ENCODE data around the gene PSMB9. TPM values are rescaled to one million over a fixed set of nuclear protein-coding genes. Genes with fewer than 3 reads are reported as not detected.

The PSMB9 gene

DNA sequence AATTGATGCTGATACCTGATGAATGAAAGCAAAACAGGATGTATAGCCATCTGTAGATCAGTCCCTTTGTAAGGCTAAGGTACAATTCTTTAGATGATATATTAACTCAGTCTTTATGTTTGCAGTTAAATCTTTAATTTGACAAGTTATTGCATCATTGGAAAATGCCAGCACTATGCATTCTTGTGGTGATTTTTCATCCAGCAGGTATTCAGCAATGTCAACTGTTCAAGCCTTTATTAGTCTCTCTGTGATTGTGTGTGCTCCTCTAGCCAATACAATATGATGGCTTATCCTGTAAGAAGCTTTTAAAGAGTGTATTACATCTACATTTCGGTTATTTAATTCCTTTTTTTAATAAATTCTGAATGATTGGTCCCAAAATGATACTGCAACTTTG lies 52.5 kb downstream of the PSMB9 start:
- no CpG with 5 or more reads among the region's 1 CpG for WGBS (ENCODE audit: extremely low coverage, insufficient coverage, low lambda C conversion rate)
- H3K18ac ChIP-seq (ENCODE audit: low read length), result no peak overlapping the region

DNA sequence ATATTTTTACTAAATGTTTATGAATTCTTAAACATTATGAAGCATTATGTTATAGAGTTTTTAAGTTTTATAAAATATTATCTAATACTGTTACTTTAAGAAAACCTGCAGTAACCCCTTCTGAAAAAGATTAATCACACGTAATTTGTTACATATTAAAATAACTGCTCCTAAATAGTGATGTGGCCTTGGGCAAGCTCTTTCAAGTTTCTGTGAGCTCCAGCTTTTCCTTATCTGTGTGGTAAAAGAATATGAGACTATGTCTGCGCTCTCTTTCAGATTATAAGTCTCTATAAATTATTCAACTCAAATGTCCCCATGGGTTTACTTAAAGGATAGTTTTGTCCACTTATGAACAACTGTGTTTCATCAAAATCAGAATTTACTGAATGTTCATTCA lies 54.9 kb downstream of the PSMB9 start:
- no peak overlapping the region for H3K56ac ChIP-seq (ENCODE audit: low read length)
- WGBS (ENCODE audit: extremely low coverage, insufficient coverage, low lambda C conversion rate), result no CpG with 5 or more reads among the region's 2 CpGs
- H3K27ac ChIP-seq (ENCODE audit: low read depth, low read length), result no peak overlapping the region
- H3K4ac ChIP-seq (ENCODE audit: low read depth, low read length), result no peak overlapping the region
- H3K36me3 ChIP-seq (ENCODE audit: control insufficient read depth, insufficient read depth, low read length), result no peaks in the 10 kb centered on the region
- H3K4me2 ChIP-seq (ENCODE audit: low read length), result no peak overlapping the region
- H3K23ac ChIP-seq (ENCODE audit: low read length), result no peak overlapping the region
- no peaks in the 10 kb centered on the region for H3K27me3 ChIP-seq (ENCODE audit: insufficient read depth, low read length, poor library complexity)
- no peak overlapping the region for H2BK15ac ChIP-seq (replicated peaks; ENCODE audit: low read depth)
- no peaks in the 10 kb centered on the region for H3K79me1 ChIP-seq (ENCODE audit: low read length)
- H3K79me2 ChIP-seq (ENCODE audit: control insufficient read depth, insufficient read depth, low read length), result no peaks in the 10 kb centered on the region
- no peak overlapping the region for H4K5ac ChIP-seq (ENCODE audit: low read length)
- H3K9ac ChIP-seq (ENCODE audit: low read length), result no peak overlapping the region
- no peak for DNase-seq
- no peak overlapping the region for H2BK5ac ChIP-seq (ENCODE audit: low read length)
- H2AK5ac ChIP-seq (ENCODE audit: low read length), result no peak overlapping the region
- H2BK120ac ChIP-seq (ENCODE audit: low read depth, low read length), result no peak overlapping the region
- no peak overlapping the region for H3K4me3 ChIP-seq (ENCODE audit: low read length)
- H3K18ac ChIP-seq (ENCODE audit: low read length), result no peak overlapping the region
- H4K8ac ChIP-seq (ENCODE audit: low read depth, low read length), result no peak overlapping the region
- H3K4me1 ChIP-seq (ENCODE audit: control insufficient read depth, low read depth, low read length), result no peaks in the 10 kb centered on the region

More for the DNA sequence above, 52.5 kb downstream of the PSMB9 start:
- H3K4ac ChIP-seq (ENCODE audit: low read depth, low read length), result no peak overlapping the region
- H3K4me1 ChIP-seq (ENCODE audit: control insufficient read depth, low read depth, low read length), result no peaks in the 10 kb centered on the region
- H3K23ac ChIP-seq (ENCODE audit: low read length), result no peak overlapping the region
- no peak overlapping the region for H3K27ac ChIP-seq (ENCODE audit: low read depth, low read length)
- no peak overlapping the region for H3K4me3 ChIP-seq (ENCODE audit: low read length)
- H2BK5ac ChIP-seq (ENCODE audit: low read length), result no peak overlapping the region
- H3K56ac ChIP-seq (ENCODE audit: low read length), result no peak overlapping the region
- no peaks in the 10 kb centered on the region for H3K79me1 ChIP-seq (ENCODE audit: low read length)
- no peak overlapping the region for H3K9ac ChIP-seq (ENCODE audit: low read length)
- H2BK120ac ChIP-seq (ENCODE audit: low read depth, low read length), result no peak overlapping the region
- H3K27me3 ChIP-seq (ENCODE audit: insufficient read depth, low read length, poor library complexity), result no peaks in the 10 kb centered on the region
- no peak overlapping the region for H3K4me2 ChIP-seq (ENCODE audit: low read length)
- H4K8ac ChIP-seq (ENCODE audit: low read depth, low read length), result no peak overlapping the region
- no peak overlapping the region for H2AK5ac ChIP-seq (ENCODE audit: low read length)
- no peaks in the 10 kb centered on the region for H3K36me3 ChIP-seq (ENCODE audit: control insufficient read depth, insufficient read depth, low read length)
- no peak for DNase-seq
- no peaks in the 10 kb centered on the region for H3K79me2 ChIP-seq (ENCODE audit: control insufficient read depth, insufficient read depth, low read length)
- H4K5ac ChIP-seq (ENCODE audit: low read length), result no peak overlapping the region
- no peak overlapping the region for H2BK15ac ChIP-seq (replicated peaks; ENCODE audit: low read depth)

Small RNA genes lying within 50 kb of the gene (small RNA-seq; reads per million reads assigned to genes)
- gene HLA-Z (ENCODE audit: insufficient read depth), result not detected

All from mesendoderm (in vitro differentiated cells).